Measurements from ENCODE around the gene NLRX1. TPM values are rescaled to one million over a fixed set of nuclear protein-coding genes. Genes with fewer than 3 reads are reported as not detected.

The NLRX1 gene
- total and polyA plus RNA-seq, 2 donors (not counting 3 experiments of a cell fraction or from before 2014, with no cell fraction given) = 15.1 to 15.5 TPM

DNA sequence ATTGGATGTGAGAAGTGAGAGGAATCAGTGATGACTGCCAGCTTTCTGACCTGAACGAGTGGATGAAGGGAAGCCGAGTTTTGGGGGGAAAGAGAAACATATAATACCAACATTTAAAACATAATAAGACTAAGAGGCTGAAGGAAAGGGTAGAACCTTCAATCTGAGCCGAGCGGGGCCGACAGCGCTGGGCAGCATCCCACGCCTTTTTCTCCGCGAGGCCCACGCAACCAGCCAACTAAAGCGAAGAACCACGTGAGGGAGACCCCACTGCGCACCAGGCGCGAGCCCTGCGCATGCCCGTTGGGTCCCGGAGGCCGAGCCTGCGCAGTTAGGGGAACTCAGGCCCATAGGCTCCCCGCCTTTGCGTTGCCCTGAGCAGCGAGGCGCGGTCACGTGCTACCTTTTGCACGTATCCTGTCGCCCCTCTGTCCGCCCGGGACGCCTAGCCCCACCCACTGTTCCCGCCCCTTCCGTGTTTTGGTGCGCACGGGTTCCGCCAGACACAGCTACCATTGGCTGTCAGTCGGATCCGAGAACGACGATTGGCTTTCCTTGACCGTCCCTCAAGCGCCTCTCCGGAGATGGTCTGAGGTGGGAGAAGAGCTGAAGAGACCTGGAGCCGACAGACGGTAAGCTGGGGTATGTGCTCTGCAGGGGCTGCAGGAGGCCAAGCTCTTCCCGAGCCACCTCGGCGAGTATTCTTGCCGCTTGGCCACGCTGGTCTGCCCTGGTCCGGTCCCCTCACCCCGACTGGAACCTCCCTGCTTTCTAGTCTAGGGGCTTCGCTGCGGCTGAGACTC, 47.3 kb upstream of the NLRX1 start, which contains the start of gene HINFP:
Gene HINFP (plus strand): TSS at position 573 of the 803 bp plus-strand sequence. CDS start 5,365 bp downstream, outside the sequence.
- TF ChIP-seq EZH2 (IDR thresholded peaks at IDR 0.05; ENCODE audit: borderline replicate concordance, low read depth, low read length, severe bottlenecking) (no peak), GATA2 (IDR thresholded peaks at IDR 0.05; ENCODE audit: insufficient read depth, insufficient read length, low read depth, low read length) (no peak), POLR2A (IDR thresholded peaks at IDR 0.05; ENCODE audit: low read depth, low read length) (peak; percentile 97), MYC (IDR thresholded peaks at IDR 0.05; ENCODE audit: low read depth, low read length) (no peak), JUN (IDR thresholded peaks at IDR 0.05; ENCODE audit: borderline replicate concordance, insufficient read depth, insufficient read length, low read depth) (no peak), POLR2AphosphoS5 (IDR thresholded peaks at IDR 0.05; ENCODE audit: insufficient read depth, low read depth, low read length) (peak; percentile 82), FOS (IDR thresholded peaks at IDR 0.05; ENCODE audit: borderline replicate concordance, insufficient read depth, low read length) (no peak)
- TF ChIP-seq, protein P1, sequence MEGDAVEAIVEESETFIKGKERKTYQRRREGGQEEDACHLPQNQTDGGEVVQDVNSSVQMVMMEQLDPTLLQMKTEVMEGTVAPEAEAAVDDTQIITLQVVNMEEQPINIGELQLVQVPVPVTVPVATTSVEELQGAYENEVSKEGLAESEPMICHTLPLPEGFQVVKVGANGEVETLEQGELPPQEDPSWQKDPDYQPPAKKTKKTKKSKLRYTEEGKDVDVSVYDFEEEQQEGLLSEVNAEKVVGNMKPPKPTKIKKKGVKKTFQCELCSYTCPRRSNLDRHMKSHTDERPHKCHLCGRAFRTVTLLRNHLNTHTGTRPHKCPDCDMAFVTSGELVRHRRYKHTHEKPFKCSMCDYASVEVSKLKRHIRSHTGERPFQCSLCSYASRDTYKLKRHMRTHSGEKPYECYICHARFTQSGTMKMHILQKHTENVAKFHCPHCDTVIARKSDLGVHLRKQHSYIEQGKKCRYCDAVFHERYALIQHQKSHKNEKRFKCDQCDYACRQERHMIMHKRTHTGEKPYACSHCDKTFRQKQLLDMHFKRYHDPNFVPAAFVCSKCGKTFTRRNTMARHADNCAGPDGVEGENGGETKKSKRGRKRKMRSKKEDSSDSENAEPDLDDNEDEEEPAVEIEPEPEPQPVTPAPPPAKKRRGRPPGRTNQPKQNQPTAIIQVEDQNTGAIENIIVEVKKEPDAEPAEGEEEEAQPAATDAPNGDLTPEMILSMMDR (IDR thresholded peaks at IDR 0.05; ENCODE audit: extremely low read depth in 1 of 2, insufficient read depth in 1 of 2, low read depth in 1 of 2, low read length in 2 of 2) = no peak
- TF ChIP-seq, protein P2, sequence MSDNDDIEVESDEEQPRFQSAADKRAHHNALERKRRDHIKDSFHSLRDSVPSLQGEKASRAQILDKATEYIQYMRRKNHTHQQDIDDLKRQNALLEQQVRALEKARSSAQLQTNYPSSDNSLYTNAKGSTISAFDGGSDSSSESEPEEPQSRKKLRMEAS (IDR thresholded peaks at IDR 0.05; ENCODE audit: insufficient read depth, insufficient read length) = peak; percentile 97
- Histone ChIP-seq H3K27me3 (ENCODE audit: control insufficient read depth in 2 of 2, insufficient read depth in 2 of 2, low read length in 2 of 2) (no peaks in the 10 kb centered on the region), H3K36me3 (ENCODE audit: control insufficient read depth in 2 of 2, extremely low read depth in 1 of 2, insufficient read depth in 2 of 2, low read length in 2 of 2) (peaks cover 0 to 7% of the 10 kb centered on the region in 2 experiments), H3K27ac (ENCODE audit: insufficient read depth, low read depth, low read length) (peak within 1 kb of the TSS; percentile 4), H3K9me1 (replicated peaks; ENCODE audit: control insufficient read depth, extremely low read depth, insufficient read depth, low read length) (no peaks in the 10 kb centered on the region), H2AFZ (ENCODE audit: low read depth, low read length) (peak within 1 kb of the TSS; percentile 71), H4K20me1 (replicated peaks; ENCODE audit: control insufficient read depth, extremely low read depth, insufficient read depth, low read length) (no peaks in the 10 kb centered on the region), H3K4me1 (ENCODE audit: control insufficient read depth, extremely low read depth, insufficient read depth, low read length) (peaks cover 11% of the 10 kb centered on the region), H3K4me2 (ENCODE audit: insufficient read depth, low read length) (peak within 1 kb of the TSS; percentile 85), H3K9ac (replicated peaks; ENCODE audit: extremely low read depth, insufficient read depth, low read length) (peak within 1 kb of the TSS; percentile 50), H3K79me2 (ENCODE audit: control insufficient read depth, insufficient read depth, low read length) (peaks cover 13% of the 10 kb centered on the region), H3K9me3 (replicated peaks; ENCODE audit: control insufficient read depth, insufficient read depth, low read length) (no peaks in the 10 kb centered on the region), H3K4me3 (replicated peaks in 1 of 3; ENCODE audit: insufficient read depth in 1 of 3, low read depth in 1 of 3, low read length in 3 of 3) (peak within 1 kb of the TSS; percentile 62 to 93 (median 85))
- intact Hi-C loops (cut with micrococcal nuclease) = loop anchor here (1.0 kb wide), 3 partner anchors 14 to 47 kb away; partner anchors contain the start of genes C2CD2L and NLRX1
- peak; percentile 100 for DNase-seq (ENCODE audit: low read depth, low spot score)
- ChIA-PET CTCF (interaction anchor here (0.7 to 2.4 kb wide), 9 partner anchors 10 to 217 kb away, joined by 3 to 15 read pairs (median 5); partner anchors contain the start of genes C2CD2L, DPAGT1 and NLRX1), POLR2A (interaction anchor here (0.6 to 2.0 kb wide), 6 partner anchors 12 to 81 kb away, joined by 3 to 7 read pairs (median 4); partner anchors contain the start of genes C2CD2L and DPAGT1)
- peak; percentile 100 for FAIRE-seq
- BruUV-seq (replicated peaks) = no TSS peak
- dilution Hi-C loops (cut with MboI; ENCODE audit: extremely low pct_ligation_motif_present, low sequenced_read_pairs) = no loop called here
